Measurements from ENCODE around the gene IL17B. TPM values are rescaled to one million over a fixed set of nuclear protein-coding genes. Genes with fewer than 3 reads are reported as not detected.
"Not testable (repeated sequence)": the region's sequence is repeated elsewhere in the genome, so short reads cannot be mapped to it uniquely, and the experiment has no call there.

The IL17B gene
- polyA plus RNA-seq, 1 experiment: 0.24 TPM

GRCh38 chr5:149392718-149393117 lies 13.6 kb upstream of the IL17B start:
- TF ChIP-seq CTCF (IDR thresholded peaks at IDR 0.05; ENCODE audit: low read depth, low read length): no peak
- Histone ChIP-seq H3K27ac (ENCODE audit: low read depth, low read length) (no peak overlapping the region), H3K9me3 (ENCODE audit: control insufficient read depth, insufficient read depth, low read length) (peaks cover 3% of the 10 kb centered on the region; the same call in 1 of the 2 replicates), H3K4me3 (ENCODE audit: low read depth, low read length) (no peak overlapping the region), H3K27me3 (ENCODE audit: control insufficient read depth, insufficient read depth, low read length) (no peaks in the 10 kb centered on the region)
- DNase-seq (ENCODE audit: low read depth, low spot score): no peak
- ChIA-PET POLR2A (no interaction called here), CTCF (interaction anchor here (0.7 kb wide), 1 partner anchor 35 kb away, joined by 3 read pairs; no protein-coding TSS in a partner anchor)

GRCh38 chr5:149391524-149391923 lies 12.4 kb upstream of the IL17B start:
- Histone ChIP-seq H3K9me3 (ENCODE audit: control insufficient read depth, insufficient read depth, low read length) (peaks cover 3% of the 10 kb centered on the region; the same call in 1 of the 2 replicates), H3K4me3 (ENCODE audit: low read depth, low read length) (no peak overlapping the region), H3K27ac (ENCODE audit: low read depth, low read length) (no peak overlapping the region), H3K27me3 (ENCODE audit: control insufficient read depth, insufficient read depth, low read length) (no peaks in the 10 kb centered on the region)
- ChIA-PET CTCF (no interaction called here), POLR2A (no interaction called here)
- DNase-seq (ENCODE audit: low read depth, low spot score): no peak
- TF ChIP-seq CTCF (IDR thresholded peaks at IDR 0.05; ENCODE audit: low read depth, low read length): no peak

GRCh38 chr5:149391076-149391475 lies 12.0 kb upstream of the IL17B start:
- POLR2A ChIA-PET: not testable (repeated sequence)

DNA sequence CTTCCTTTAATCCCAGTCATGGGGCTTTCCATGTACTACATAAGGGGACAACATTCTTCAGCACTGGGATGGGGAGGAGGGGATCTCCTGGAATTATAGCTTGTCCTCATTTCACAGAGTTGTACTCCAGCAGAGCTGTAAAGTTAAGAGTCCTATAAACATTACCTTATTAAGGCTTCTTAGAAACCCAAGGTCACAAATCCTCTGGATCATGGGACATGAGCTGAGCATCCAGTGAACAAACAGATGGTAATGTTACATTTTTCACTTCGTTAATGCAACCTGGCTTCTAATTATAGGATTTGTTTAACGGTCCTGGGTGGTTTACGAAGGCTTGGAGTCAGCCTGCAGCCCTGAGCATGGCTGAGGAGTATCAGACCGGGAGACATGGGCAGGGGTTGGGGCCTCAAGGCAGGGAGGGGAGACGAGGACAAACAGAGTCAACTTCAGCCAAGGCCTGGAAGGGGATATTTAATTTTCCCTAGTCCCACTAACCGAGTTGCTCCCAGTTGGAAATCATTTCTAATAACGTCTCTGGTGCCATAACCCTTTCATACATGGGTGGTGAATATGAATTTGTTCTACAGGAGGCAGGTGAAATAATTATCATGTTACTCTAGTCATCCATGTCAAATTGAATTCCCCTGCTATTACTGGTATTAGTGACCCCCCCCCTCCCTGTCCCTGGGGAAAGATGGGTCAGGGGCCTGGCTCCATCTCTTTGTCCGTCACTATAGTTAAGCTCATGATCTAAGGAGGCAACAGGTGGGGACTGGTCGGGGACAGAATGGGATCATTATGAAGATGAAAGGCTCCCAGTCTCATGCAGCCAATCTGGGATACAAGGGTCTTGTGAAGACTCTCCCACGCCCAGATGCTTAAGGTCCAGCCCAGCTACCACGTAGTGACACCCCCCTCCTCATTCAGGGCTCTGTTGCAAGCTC lies 10.7 kb upstream of the IL17B start:
- Histone ChIP-seq H3K27ac (ENCODE audit: low read depth, low read length) (no peak overlapping the region), H3K4me3 (ENCODE audit: low read depth, low read length) (no peak overlapping the region), H3K9me3 (ENCODE audit: control insufficient read depth, insufficient read depth, low read length) (peaks cover 3% of the 10 kb centered on the region; the same call in 1 of the 2 replicates), H3K27me3 (ENCODE audit: control insufficient read depth, insufficient read depth, low read length) (no peaks in the 10 kb centered on the region)
- DNase-seq (ENCODE audit: low read depth, low spot score): no peak
- TF ChIP-seq CTCF (IDR thresholded peaks at IDR 0.05; ENCODE audit: low read depth, low read length): no peak
- ChIA-PET POLR2A (interaction anchor here (0.6 to 1.2 kb wide), 4 partner anchors 17 to 56 kb away, joined by 3 to 4 read pairs (median 3); no protein-coding TSS in a partner anchor), CTCF (interaction anchor here (0.7 to 1.7 kb wide), 4 partner anchors 8 to 44 kb away, joined by 3 to 14 read pairs (median 6); no protein-coding TSS in a partner anchor)

More at GRCh38 chr5:149391076-149391475, 12.0 kb upstream of the IL17B start:
- CTCF ChIA-PET: interaction anchor here (0.6 to 1.7 kb wide), 4 partner anchors 9 to 181 kb away, joined by 3 to 14 read pairs (median 6); no protein-coding TSS in a partner anchor
- not testable (repeated sequence) for DNase-seq (ENCODE audit: low read depth, low spot score); H3K4me3 ChIP-seq (ENCODE audit: low read depth, low read length); H3K9me3 ChIP-seq (ENCODE audit: control insufficient read depth, insufficient read depth, low read length); H3K27ac ChIP-seq (ENCODE audit: low read depth, low read length); H3K27me3 ChIP-seq (ENCODE audit: control insufficient read depth, insufficient read depth, low read length)

DNA sequence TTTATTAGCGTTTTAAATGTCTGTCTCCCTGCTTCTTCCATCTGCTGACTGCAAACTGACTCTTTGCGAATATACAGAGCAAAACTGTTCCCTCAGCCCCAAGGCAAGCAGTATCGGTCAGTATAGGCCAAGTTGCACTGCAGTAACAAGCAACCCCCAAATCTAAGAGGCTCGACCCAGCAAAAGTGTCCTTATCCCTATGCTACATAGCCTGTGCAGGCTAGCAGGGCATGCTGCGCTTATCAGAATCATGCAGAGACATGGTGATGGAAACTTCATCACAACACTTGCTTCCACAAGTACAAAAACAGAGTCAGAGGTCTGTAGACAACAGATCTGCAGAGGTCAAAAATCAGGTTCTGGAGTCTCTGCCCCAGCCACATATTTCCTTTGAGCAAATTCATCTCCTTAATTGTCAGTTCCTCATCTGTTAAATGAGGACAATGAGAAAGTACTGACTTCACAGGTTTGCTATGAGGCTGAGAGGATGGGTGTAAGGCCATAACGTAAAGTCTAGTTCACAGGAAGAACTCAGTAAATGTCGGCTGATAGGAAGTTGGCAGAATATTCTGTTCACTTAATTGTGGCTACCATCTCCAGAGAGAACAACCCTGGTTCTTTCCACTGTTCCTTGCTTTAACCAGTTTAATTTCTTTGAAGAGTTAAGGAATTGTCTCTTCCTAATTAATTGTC lies 9.6 kb upstream of the IL17B start:
- peak overlapping the region; percentile 12 for H3K27ac ChIP-seq (ENCODE audit: low read depth, low read length)
- DNase-seq (ENCODE audit: low read depth, low spot score): no peak
- no peaks in the 10 kb centered on the region for H3K27me3 ChIP-seq (ENCODE audit: control insufficient read depth, insufficient read depth, low read length)
- H3K4me3 ChIP-seq (ENCODE audit: low read depth, low read length): no peak overlapping the region
- CTCF ChIA-PET: interaction anchor here (2.2 to 8.1 kb wide), 2 partner anchors 17 to 44 kb away, joined by 14 to 138 read pairs; no protein-coding TSS in a partner anchor
- H3K9me3 ChIP-seq (ENCODE audit: control insufficient read depth, insufficient read depth, low read length): peaks cover 3% of the 10 kb centered on the region; the same call in 1 of the 2 replicates
- TF ChIP-seq CTCF (IDR thresholded peaks at IDR 0.05; ENCODE audit: low read depth, low read length): no peak
- POLR2A ChIA-PET: interaction anchor here (0.7 to 3.6 kb wide), 9 partner anchors 9 to 46 kb away, joined by 3 to 42 read pairs (median 4); no protein-coding TSS in a partner anchor
